K562 (cell line): ENCODE data around the gene MINDY4. TPM values are rescaled to one million over a fixed set of nuclear protein-coding genes. Genes with fewer than 3 reads are reported as not detected.

Source experiments
- ATAC-seq: fragments of 200-7000 bp; cut with Tn5 transposase; 3 replicates; pipeline ENCODE4 v1.9.1; 2020; ENCODE audit warnings: moderate library complexity
- BruUV-seq: library from RNA; stranded (reverse); fragments of 400-500 nt; replicated peaks from 2 replicates; lab custom pipeline; 2021; lab: Mats Ljungman, UMichigan
- CTCF ChIA-PET: fragments of 300-600 bp; formaldehyde crosslinking; extraction: SDS; loops from one replicate; lab custom pipeline; 2021; ENCODE audit warnings: low intra/inter-chr PET ratio; lab: Yijun Ruan, JAX
- POLR2A ChIA-PET: fragments of 300-600, 350-650 bp; sonication (Branson Sonifier 250); formaldehyde crosslinking; extraction: SDS; loops from one replicate; lab custom pipeline; 2021; ENCODE audit warnings: antibody characterized with exemption, inconsistent platforms; lab: Yijun Ruan, JAX
- DNase-seq, 4 experiments: peaks; one replicate each; pipeline versions ENCODE4 v3.0.0 to v3.0.0-alpha.2; 2011 to 2018; ENCODE audit warnings: low spot score in 3 of 4, mixed read lengths in 3 of 4; ENCODE audit errors: extremely low read depth in 1 of 4
- FAIRE-seq: peaks from 2 replicates; lab custom pipeline; 2011; peaks lifted over from hg19 to GRCh38; lab: Jason Lieb, UNC
- H2AFZ ChIP-seq: 2 replicates; pipeline ENCODE4 v1.6.0; 2011; ENCODE audit warnings: low read depth, low read length, control low read depth, inconsistent platforms
- H3K27ac ChIP-seq: fragments of 200-600 bp; 3 replicates; pipeline ENCODE4 v1.8.0; 2011; ENCODE audit warnings: low read depth, mild to moderate bottlenecking, control low read depth, inconsistent platforms, low read length, moderate library complexity, mixed read lengths; ENCODE audit errors: extremely low read depth
- H3K27me3 ChIP-seq, 2 experiments: fragments of 300-600 bp in 1 of 2; 2 replicates in 1 of 2; 3 replicates in 1 of 2; pipeline versions ENCODE4 v1.6.0 to v1.8.0; 2011; ENCODE audit warnings: inconsistent platforms in 2 of 2, low read length in 2 of 2, mild to moderate bottlenecking in 1 of 2, mixed read lengths in 1 of 2, moderate library complexity in 1 of 2; ENCODE audit not compliant: control insufficient read depth in 2 of 2, insufficient read depth in 2 of 2
- H3K36me3 ChIP-seq: fragments of 300-600 bp; 3 replicates; pipeline ENCODE4 v1.8.0; 2011; ENCODE audit warnings: mild to moderate bottlenecking, low read length, inconsistent platforms; ENCODE audit not compliant: control insufficient read depth, insufficient read depth
- H3K4me1 ChIP-seq, 2 experiments: fragments of 200-600 bp in 1 of 2; replicated peaks in 1 of 2; 2 replicates in 1 of 2; 3 replicates in 1 of 2; pipeline versions ENCODE4 v1.5.1 to v1.8.0; 2011; ENCODE audit warnings: inconsistent platforms in 2 of 2, low read length in 2 of 2, mild to moderate bottlenecking in 1 of 2, mixed read lengths in 1 of 2, moderate library complexity in 1 of 2; ENCODE audit not compliant: control insufficient read depth in 2 of 2, insufficient read depth in 2 of 2
- H3K4me2 ChIP-seq: 2 replicates; pipeline ENCODE4 v1.6.1; 2011; ENCODE audit warnings: low read length, control low read depth, inconsistent platforms, mixed read lengths; ENCODE audit not compliant: insufficient read depth
- H3K4me3 ChIP-seq: fragments of 200-600 bp; sonication (generic), shearing (Covaris generic); 2 replicates; pipeline ENCODE4 v1.5.1; 2016; ENCODE audit warnings: control low read depth, inconsistent platforms
- H3K79me2 ChIP-seq: fragments of 200-600 bp; 3 replicates; pipeline ENCODE4 v1.8.0; 2011; ENCODE audit warnings: low read length, inconsistent platforms; ENCODE audit not compliant: control insufficient read depth, insufficient read depth
- H3K9ac ChIP-seq, 2 experiments: 2 replicates each; pipeline versions ENCODE4 v1.6.0 to v1.6.1; 2011; ENCODE audit warnings: low read depth in 2 of 2, low read length in 2 of 2, control low read depth in 1 of 2, inconsistent platforms in 1 of 2, mild to moderate bottlenecking in 1 of 2, mixed read lengths in 1 of 2; ENCODE audit not compliant: insufficient read depth in 1 of 2
- H3K9me1 ChIP-seq: one replicate; pipeline ENCODE4 v1.6.0; 2011; ENCODE audit warnings: inconsistent platforms, mild to moderate bottlenecking, low read length, moderate library complexity; ENCODE audit not compliant: control insufficient read depth, insufficient read depth
- H3K9me3 ChIP-seq: replicated peaks from 2 replicates; pipeline ENCODE4 v1.5.1; 2011; ENCODE audit warnings: low read depth, low read length, inconsistent platforms; ENCODE audit not compliant: control insufficient read depth, insufficient read depth
- H4K20me1 ChIP-seq: replicated peaks from 2 replicates; pipeline ENCODE4 v1.6.1; 2011; ENCODE audit warnings: low read length, inconsistent platforms, mixed read lengths; ENCODE audit not compliant: control insufficient read depth, insufficient read depth
- ADNP ChIP-seq: fragments of 200-800 bp; sonication (Bioruptor generic); IDR thresholded peaks from 2 replicates; pipeline ENCODE4 v1.6.1; 2016; ENCODE audit warnings: missing genetic modification characterization, missing compliant biosample characterization
- BRF1 ChIP-seq: IDR thresholded peaks from 3 replicates; pipeline ENCODE4 v1.6.1; 2011; ENCODE audit warnings: borderline replicate concordance, mild to moderate bottlenecking; ENCODE audit not compliant: insufficient read length; ENCODE audit errors: extremely low read depth
- CTBP1 ChIP-seq: fragments of 450-650 bp; IDR thresholded peaks from 2 replicates; pipeline ENCODE4 v1.6.1; 2016; ENCODE audit warnings: borderline replicate concordance
- ELF4 ChIP-seq: fragments of 450-650 bp; formaldehyde crosslinking; IDR thresholded peaks from 2 replicates; pipeline ENCODE4 v1.4.0; 2022; ENCODE audit warnings: missing genetic modification characterization
- EP400 ChIP-seq: fragments of 450-650 bp; IDR thresholded peaks from 2 replicates; pipeline ENCODE4 v1.6.1; 2017; ENCODE audit warnings: antibody characterized with exemption, mild to moderate bottlenecking, moderate library complexity
- IRF1 ChIP-seq: sonication (generic); formaldehyde crosslinking; IDR thresholded peaks from 2 replicates; pipeline ENCODE4 v1.8.0; 2022; ENCODE audit warnings: missing genetic modification reagents, mild to moderate bottlenecking, borderline replicate concordance
- MCM2 ChIP-seq: fragments of 450-650 bp; IDR thresholded peaks from 2 replicates; pipeline ENCODE4 v1.6.1; 2017; ENCODE audit warnings: low read depth, mild to moderate bottlenecking
- MED1 ChIP-seq: sonication (generic); formaldehyde crosslinking; IDR thresholded peaks from 2 replicates; pipeline ENCODE4 v1.8.1; 2023; ENCODE audit warnings: missing genetic modification reagents, borderline replicate concordance
- NCOA4 ChIP-seq: fragments of 450-650 bp; IDR thresholded peaks from 2 replicates; pipeline ENCODE4 v1.6.1; 2018; ENCODE audit warnings: mild to moderate bottlenecking; ENCODE audit not compliant: partially characterized antibody
- NFXL1 ChIP-seq: fragments of 450-650 bp; formaldehyde crosslinking; IDR thresholded peaks from 2 replicates; pipeline ENCODE4 v1.4.0; 2021; ENCODE audit warnings: mild to moderate bottlenecking
- PCBP1 ChIP-seq: fragments of 200-400 bp; formaldehyde crosslinking; IDR thresholded peaks from 2 replicates; pipeline ENCODE4 v1.6.1; 2018; ENCODE audit warnings: mild to moderate bottlenecking, low read depth, low read length; ENCODE audit not compliant: poor library complexity, severe bottlenecking
- PKNOX1 ChIP-seq: fragments of 450-650 bp; IDR thresholded peaks from 2 replicates; pipeline ENCODE4 v1.6.1; 2016
- PRPF4 ChIP-seq: fragments of 200-400 bp; formaldehyde crosslinking; IDR thresholded peaks from one replicate; pipeline ENCODE4 v1.6.1; 2017; ENCODE audit warnings: low read length, low read depth, mild to moderate bottlenecking; ENCODE audit not compliant: insufficient read depth, poor library complexity, severe bottlenecking
- RBBP5 ChIP-seq: fragments of 200-600 bp; sonication (generic); IDR thresholded peaks from 2 replicates; pipeline ENCODE4 v1.6.1; 2012; ENCODE audit warnings: borderline replicate concordance, mild to moderate bottlenecking, low read length, control low read depth, inconsistent platforms; ENCODE audit not compliant: insufficient read depth, poor library complexity, severe bottlenecking
- ZBTB43 ChIP-seq: sonication (generic); formaldehyde crosslinking; IDR thresholded peaks from 2 replicates; pipeline ENCODE4 v1.8.0; 2023; ENCODE audit warnings: mild to moderate bottlenecking, missing genetic modification reagents
- ZC3H11A ChIP-seq: IDR thresholded peaks from 2 replicates; pipeline ENCODE4 v1.6.1; 2012; ENCODE audit warnings: low read depth, low read length, improper control_type of control experiment
- ZNF398 ChIP-seq: fragments of 250-450 bp; sonication (Bioruptor Pico); IDR thresholded peaks from 2 replicates; pipeline ENCODE4 v1.8.0; 2021; ENCODE audit warnings: moderate library complexity, mild to moderate bottlenecking, inconsistent platforms
- ZNF436 ChIP-seq: fragments of 250-450, 450-650 bp; sonication (Bioruptor Pico); formaldehyde crosslinking; IDR thresholded peaks from 2 replicates; pipeline ENCODE4 v1.7.0; 2020; ENCODE audit warnings: mild to moderate bottlenecking
- WGBS: fragments of 100-300 bp; shearing (Covaris generic); methylation state at CpG from one replicate; pipeline ENCODE4 v1.1.6; 2016; ENCODE audit warnings: low coverage, mixed read lengths; ENCODE audit not compliant: insufficient coverage; ENCODE audit errors: missing lambda C conversion rate; 5-methylcytosine and 5-hydroxymethylcytosine counted together
- in situ Hi-C: fragments of 300-500 bp; cut with MboI; formaldehyde crosslinking; loops from 4 replicates; pipeline ENCODE4 v1.15.0; 2018; ENCODE audit warnings: inconsistent platforms, mixed read lengths
- intact Hi-C: fragments of 100-400 bp; cut with micrococcal nuclease; formaldehyde crosslinking; loops from 2 replicates; pipeline ENCODE4 v1.14.2; 2022
- polyA plus RNA-seq, 8 experiments: library from polyadenylated mRNA; depleted of rRNA in 4 of 8; stranded (reverse) in 5 of 8; unstranded in 3 of 8; fragments of >200 nt; fragmentation: Nextera tagmentation in 2 of 8; fragmentation: Illumina TruSeq in 1 of 8; extraction: Ambion mirVana in 2 of 8; extraction: Trizol in 1 of 8; gene quantifications; 2 replicates each; pipeline versions ENCODE4 v1.2.1 to v1.2.3, GENCODE V29; 2011 to 2014; ENCODE audit warnings: inconsistent platforms in 1 of 8, missing spikeins in 1 of 8
- total RNA-seq, 7 experiments: library from RNA; depleted of rRNA in 6 of 7; stranded (reverse); fragments of >200 nt in 6 of 7; fragmentation: Illumina TruSeq in 2 of 7; extraction: Trizol in 2 of 7; gene quantifications; 2 replicates each; pipeline versions ENCODE4 v1.2.1 to v1.2.3, GENCODE V29; 2011 to 2021; ENCODE audit warnings: low replicate concordance in 1 of 7

MINDY4 gene
- total and polyA plus RNA-seq, 9 of the 15 experiments (the other 6 are each of a cell fraction or from before 2014, with no cell fraction given): 2.1 to 16.7 (median 11.0) TPM

GRCh38 chr7:30920021-30920583 is 148.9 kb downstream of the MINDY4 start:
- no peak for ATAC-seq
- no peaks in the 10 kb centered on the region for H3K9me3 ChIP-seq
- FAIRE-seq: no peak
- intact Hi-C loops (no loop called here), in situ Hi-C loops (no loop called here)
- H3K27ac ChIP-seq: no peak overlapping the region
- no peaks in the 10 kb centered on the region for H3K36me3 ChIP-seq
- CTCF ChIA-PET: no interaction called here
- H3K4me2 ChIP-seq: no peak overlapping the region; the same call in 1 of the 2 replicates
- no TSS peak for BruUV-seq
- H3K9ac ChIP-seq: peak overlapping the region; percentile 7 to 53; a peak in 1 of 4 replicates
- H3K4me3 ChIP-seq: no peak overlapping the region
- H2AFZ ChIP-seq: peak overlapping the region; percentile 15; the same call in 1 of the 2 replicates
- POLR2A ChIA-PET: no interaction called here
- no peaks in the 10 kb centered on the region for H3K27me3 ChIP-seq
- no peak for DNase-seq
- H3K9me1 ChIP-seq: peaks cover 7% of the 10 kb centered on the region
- no peaks in the 10 kb centered on the region for H4K20me1 ChIP-seq
- H3K79me2 ChIP-seq: no peaks in the 10 kb centered on the region
- peaks cover 59 to 60% of the 10 kb centered on the region in 2 experiments for H3K4me1 ChIP-seq
- 38% methylated on average over 9 of the region's 11 CpGs for WGBS
- TF ChIP-seq ZBTB43 (CRISPR knock-in tag): no peak
- TF ChIP-seq ADNP (tag): peak; percentile 71; the same call in 1 of the 2 replicates
- TF ChIP-seq NCOA4: no peak
- TF ChIP-seq EP400: no peak
- TF ChIP-seq ZC3H11A: no peak
- TF ChIP-seq NFXL1 (CRISPR knock-in tag): no peak
- no peak for TF ChIP-seq ELF4 (CRISPR knock-in tag)
- no peak for TF ChIP-seq ZNF436 (CRISPR knock-in tag)
- TF ChIP-seq MCM2: no peak
- TF ChIP-seq PCBP1: no peak
- no peak for TF ChIP-seq MED1 (CRISPR knock-in tag)
- TF ChIP-seq ZNF398: no peak
- peak; percentile 46 for TF ChIP-seq PKNOX1
- no peak for TF ChIP-seq CTBP1
- no peak for TF ChIP-seq RBBP5
- TF ChIP-seq BRF1: no peak
- no peak for TF ChIP-seq PRPF4
- TF ChIP-seq IRF1: no peak
